HCT116 (cell line): ENCODE results near the gene ZDHHC1. TPM values are rescaled to one million over a fixed set of nuclear protein-coding genes. Genes with fewer than 3 reads are reported as not detected.

Experiments
- ATAC-seq: fragments of 200-7000 bp; cut with Tn5 transposase; 2 replicates; pipeline ENCODE4 v1.9.1; 2020; ENCODE audit warnings: mild to moderate bottlenecking, moderate library complexity
- BruUV-seq: library from RNA; stranded (reverse); fragments of 400-500 nt; replicated peaks from 2 replicates; lab custom pipeline; 2021; lab: Mats Ljungman, UMichigan
- CTCF ChIA-PET: fragments of 300-600 bp; sonication (Branson Sonifier 250); formaldehyde crosslinking; loops from one replicate; lab custom pipeline; 2021; ENCODE audit warnings: antibody characterized with exemption; lab: Charles Lee
- POLR2A ChIA-PET: fragments of 300-600, 350-600 bp; sonication (Branson Sonifier 250); formaldehyde crosslinking; loops from one replicate; lab custom pipeline; 2021; ENCODE audit warnings: antibody characterized with exemption; lab: Charles Lee
- RAD21 ChIA-PET, 2 experiments: fragments of 300-600 bp; sonication (Branson Sonifier 250); formaldehyde crosslinking; loops; one replicate each; lab custom pipeline; 2023; ENCODE audit warnings: low total read pairs in 2 of 2; ENCODE audit not compliant: uncharacterized antibody in 2 of 2, unreplicated experiment in 2 of 2, low non-redundant PET in 1 of 2; lab: Charles Lee
- DNase-seq: peaks from one replicate; pipeline ENCODE4 v3.0.0-alpha.2; 2010; ENCODE audit warnings: low read depth, low spot score
- H2AFZ ChIP-seq: fragments of 200-600 bp; shearing (Covaris generic), sonication (generic); 2 replicates; pipeline ENCODE4 v1.6.1; 2017; ENCODE audit warnings: low read depth, mixed run types, mixed read lengths, antibody characterized with exemption, low read length; ENCODE audit not compliant: poor library complexity, severe bottlenecking
- H3K27ac ChIP-seq: 2 replicates; pipeline ENCODE4 v1.5.1; 2012; ENCODE audit warnings: low read depth, low read length
- H3K27me3 ChIP-seq: fragments of 200-600 bp; sonication (generic); 2 replicates; pipeline ENCODE4 v1.6.1; 2016; ENCODE audit warnings: mixed run types, low read length, mixed read lengths; ENCODE audit not compliant: insufficient read depth
- H3K36me3 ChIP-seq, 2 experiments: fragments of 200-500 bp in 1 of 2; fragments of 200-600 bp in 1 of 2; sonication (Bioruptor generic) in 1 of 2; sonication (generic) in 1 of 2; 2 replicates each; pipeline versions ENCODE4 v1.5.1 to v1.6.1; 2014 to 2016; ENCODE audit warnings: low read length in 2 of 2, inconsistent platforms in 1 of 2, mixed read lengths in 1 of 2, mixed run types in 1 of 2; ENCODE audit not compliant: insufficient read depth in 2 of 2, control insufficient read depth in 1 of 2
- H3K4me1 ChIP-seq, 2 experiments: fragments of 200-600 bp in 1 of 2; sonication (generic) in 1 of 2; 2 replicates each; pipeline versions ENCODE4 v1.5.1 to v1.6.1; 2012 to 2017; ENCODE audit warnings: low read length in 2 of 2, inconsistent platforms in 1 of 2, mild to moderate bottlenecking in 1 of 2, mixed read lengths in 1 of 2, mixed run types in 1 of 2, moderate library complexity in 1 of 2; ENCODE audit not compliant: insufficient read depth in 2 of 2, control insufficient read depth in 1 of 2
- H3K4me2 ChIP-seq: fragments of 200-600 bp; sonication (generic); 2 replicates; pipeline ENCODE4 v1.6.1; 2017; ENCODE audit warnings: mixed run types, low read length, mixed read lengths
- H3K4me3 ChIP-seq, 2 experiments: fragments of 200-600 bp in 1 of 2; sonication (generic) in 1 of 2; replicated peaks in 1 of 2; 2 replicates each; pipeline ENCODE4 v1.5.1; 2011 to 2016; ENCODE audit warnings: low read length in 2 of 2, control low read depth in 1 of 2, low read depth in 1 of 2, mild to moderate bottlenecking in 1 of 2, mixed read lengths in 1 of 2, mixed run types in 1 of 2
- H3K79me2 ChIP-seq: fragments of 200-600 bp; sonication (generic); 2 replicates; pipeline ENCODE4 v1.6.1; 2017; ENCODE audit warnings: mild to moderate bottlenecking, mixed run types, low read length, moderate library complexity, mixed read lengths; ENCODE audit not compliant: insufficient read depth
- H3K9ac ChIP-seq: fragments of 200-600 bp; sonication (generic); 2 replicates; pipeline ENCODE4 v1.6.1; 2016; ENCODE audit warnings: low read length, mixed read lengths
- H3K9me2 ChIP-seq: fragments of 200-600 bp; sonication (generic), shearing (Covaris generic); 2 replicates; pipeline ENCODE4 v1.6.1; 2017; ENCODE audit warnings: mixed run types, mild to moderate bottlenecking, moderate library complexity; ENCODE audit not compliant: insufficient read depth
- H3K9me3 ChIP-seq, 2 experiments: fragments of 200-500 bp in 1 of 2; fragments of 200-600 bp in 1 of 2; sonication (Bioruptor generic) in 1 of 2; sonication (generic) in 1 of 2; 2 replicates each; pipeline ENCODE4 v1.6.1; 2014 to 2017; ENCODE audit warnings: low read length in 2 of 2, mixed read lengths in 2 of 2, inconsistent platforms in 1 of 2, low read depth in 1 of 2, mild to moderate bottlenecking in 1 of 2, mixed run types in 1 of 2, moderate library complexity in 1 of 2; ENCODE audit not compliant: control insufficient read depth in 1 of 2, insufficient read depth in 1 of 2
- H4K20me1 ChIP-seq: fragments of 200-600 bp; sonication (generic), shearing (Covaris generic); 2 replicates; pipeline ENCODE4 v1.6.1; 2017; ENCODE audit warnings: mixed run types, mild to moderate bottlenecking, moderate library complexity; ENCODE audit not compliant: insufficient read depth
- CBX3 ChIP-seq: IDR thresholded peaks from 2 replicates; pipeline ENCODE4 v1.6.1; 2012; ENCODE audit warnings: low read depth
- CEBPB ChIP-seq: IDR thresholded peaks from 2 replicates; pipeline ENCODE4 v1.6.1; 2012; ENCODE audit warnings: low read depth
- EGR1 ChIP-seq: IDR thresholded peaks from 2 replicates; pipeline ENCODE4 v1.6.1; 2012; ENCODE audit warnings: low read depth
- ELF1 ChIP-seq: IDR thresholded peaks from 2 replicates; pipeline ENCODE4 v1.6.1; 2012; ENCODE audit warnings: low read depth, borderline replicate concordance
- EZH2phosphoT487 ChIP-seq: fragments of 200-600 bp; IDR thresholded peaks from 2 replicates; pipeline ENCODE4 v1.6.1; 2018; ENCODE audit warnings: antibody characterized with exemption, borderline replicate concordance
- FOSL1 ChIP-seq: IDR thresholded peaks from 2 replicates; pipeline ENCODE4 v1.6.1; 2012; ENCODE audit warnings: low read depth
- JUND ChIP-seq: IDR thresholded peaks from 2 replicates; pipeline ENCODE4 v1.6.1; 2012
- POLR2A ChIP-seq: IDR thresholded peaks from 2 replicates; pipeline ENCODE4 v1.7.0; 2011; ENCODE audit warnings: borderline replicate concordance; ENCODE audit not compliant: insufficient read depth, insufficient read length; ENCODE audit errors: extremely low read depth
- SIN3A ChIP-seq: IDR thresholded peaks from 2 replicates; pipeline ENCODE4 v1.6.1; 2012; ENCODE audit warnings: low read depth
- SP1 ChIP-seq: IDR thresholded peaks from 2 replicates; pipeline ENCODE4 v1.6.1; 2012; ENCODE audit warnings: low read depth
- SRF ChIP-seq: IDR thresholded peaks from 2 replicates; pipeline ENCODE4 v1.6.1; 2012; ENCODE audit warnings: low read depth
- YY1 ChIP-seq: IDR thresholded peaks from 2 replicates; pipeline ENCODE4 v1.6.1; 2011; ENCODE audit warnings: low read length, low read depth, moderate library complexity, mild to moderate bottlenecking; ENCODE audit not compliant: insufficient replicate concordance; ENCODE audit errors: extremely low read depth
- ZFX ChIP-seq: fragments of 450-650 bp; IDR thresholded peaks from 2 replicates; pipeline ENCODE4 v1.6.1; 2017
- ZNF274 ChIP-seq: fragments of 200-500 bp; sonication (Bioruptor generic); IDR thresholded peaks from 2 replicates; pipeline ENCODE4 v1.6.1; 2014; ENCODE audit warnings: mild to moderate bottlenecking, low read depth, low read length, inconsistent platforms
- intact Hi-C: fragments of 100-400 bp; cut with micrococcal nuclease; formaldehyde crosslinking; loops from 2 replicates; pipeline ENCODE4 v1.10.0; 2022
- total RNA-seq: library from RNA; stranded (reverse); gene quantifications from one replicate; pipeline ENCODE4 v1.2.1, GENCODE V29; 2021; ENCODE audit not compliant: unreplicated experiment
- TF ChIP-seq, protein P1 (sequence below): IDR thresholded peaks from 2 replicates; pipeline ENCODE4 v1.6.1; 2012
- TF ChIP-seq, protein P2 (sequence below): IDR thresholded peaks from 2 replicates; pipeline ENCODE4 v1.6.1; 2012
- TF ChIP-seq, protein P3 (sequence below), 3 experiments: fragments of 200-600 bp in 1 of 3; sonication (generic) in 1 of 3; IDR thresholded peaks in 2 of 3; conservative IDR thresholded peaks in 1 of 3; 2 replicates each; pipeline ENCODE4 v1.5.1; 2012 to 2017; ENCODE audit warnings: low read depth in 2 of 3, low read length in 2 of 3, antibody characterized with exemption in 1 of 3, borderline replicate concordance in 1 of 3, control low read depth in 1 of 3, mild to moderate bottlenecking in 1 of 3, mixed read lengths in 1 of 3, mixed run types in 1 of 3, moderate library complexity in 1 of 3; ENCODE audit not compliant: insufficient read depth in 1 of 3

Gene ZDHHC1
- total RNA-seq, 1 experiment from 2014 or later = 9.1 TPM

DNA sequence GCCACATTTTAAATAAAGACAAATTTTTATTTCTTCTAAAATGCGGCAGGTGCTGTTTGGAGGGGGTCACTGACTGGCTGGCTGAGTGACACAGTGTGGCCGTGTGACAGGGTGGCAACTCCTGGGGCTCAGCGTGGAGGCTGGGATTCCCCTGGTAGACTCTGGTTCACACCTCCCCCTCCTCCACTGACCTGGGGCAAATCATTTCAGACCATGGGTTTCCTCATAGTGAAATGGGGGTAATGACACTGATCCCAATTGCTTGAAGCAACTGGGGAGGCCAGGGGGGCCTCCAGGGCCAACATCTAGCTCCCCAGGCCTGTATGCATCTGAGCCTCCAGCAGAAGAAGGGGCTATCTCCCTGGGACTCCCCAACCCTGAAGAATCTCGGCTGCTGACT lies 21.2 kb upstream of the ZDHHC1 start:
- intact Hi-C loops = no loop called here

More for the DNA sequence above, 21.2 kb upstream of the ZDHHC1 start:
- BruUV-seq = no TSS peak
- no peaks in the 10 kb centered on the region for H3K27me3 ChIP-seq
- ATAC-seq (no peak), DNase-seq (no peak)
- ChIA-PET RAD21 (no interaction called here), POLR2A (no interaction called here), CTCF (interaction anchor here (0.8 kb wide), 1 partner anchor 152 kb away, joined by 3 read pairs; no protein-coding TSS in a partner anchor)
- no peak overlapping the region for H3K4me3 ChIP-seq
- no peaks in the 10 kb centered on the region for H3K79me2 ChIP-seq
- H3K9me2 ChIP-seq = no peaks in the 10 kb centered on the region
- no peak overlapping the region for H3K27ac ChIP-seq
- H4K20me1 ChIP-seq = no peaks in the 10 kb centered on the region
- H3K9ac ChIP-seq = no peak overlapping the region
- H3K9me3 ChIP-seq = no peaks in the 10 kb centered on the region
- peaks cover 0 to 7% of the 10 kb centered on the region in 2 experiments; a peak in 1 of 4 replicates for H3K36me3 ChIP-seq
- TF ChIP-seq ZFX (no peak), EZH2phosphoT487 (no peak), CBX3 (no peak), YY1 (no peak), CEBPB (no peak), ELF1 (no peak), ZNF274 (no peak), SP1 (no peak), SIN3A (no peak), EGR1 (no peak), SRF (no peak), POLR2A (no peak), JUND (no peak), FOSL1 (no peak)
- TF ChIP-seq, protein P1, sequence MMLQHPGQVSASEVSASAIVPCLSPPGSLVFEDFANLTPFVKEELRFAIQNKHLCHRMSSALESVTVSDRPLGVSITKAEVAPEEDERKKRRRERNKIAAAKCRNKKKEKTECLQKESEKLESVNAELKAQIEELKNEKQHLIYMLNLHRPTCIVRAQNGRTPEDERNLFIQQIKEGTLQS = no peak
- TF ChIP-seq, protein P2, sequence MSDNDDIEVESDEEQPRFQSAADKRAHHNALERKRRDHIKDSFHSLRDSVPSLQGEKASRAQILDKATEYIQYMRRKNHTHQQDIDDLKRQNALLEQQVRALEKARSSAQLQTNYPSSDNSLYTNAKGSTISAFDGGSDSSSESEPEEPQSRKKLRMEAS = no peak
- TF ChIP-seq, protein P3, sequence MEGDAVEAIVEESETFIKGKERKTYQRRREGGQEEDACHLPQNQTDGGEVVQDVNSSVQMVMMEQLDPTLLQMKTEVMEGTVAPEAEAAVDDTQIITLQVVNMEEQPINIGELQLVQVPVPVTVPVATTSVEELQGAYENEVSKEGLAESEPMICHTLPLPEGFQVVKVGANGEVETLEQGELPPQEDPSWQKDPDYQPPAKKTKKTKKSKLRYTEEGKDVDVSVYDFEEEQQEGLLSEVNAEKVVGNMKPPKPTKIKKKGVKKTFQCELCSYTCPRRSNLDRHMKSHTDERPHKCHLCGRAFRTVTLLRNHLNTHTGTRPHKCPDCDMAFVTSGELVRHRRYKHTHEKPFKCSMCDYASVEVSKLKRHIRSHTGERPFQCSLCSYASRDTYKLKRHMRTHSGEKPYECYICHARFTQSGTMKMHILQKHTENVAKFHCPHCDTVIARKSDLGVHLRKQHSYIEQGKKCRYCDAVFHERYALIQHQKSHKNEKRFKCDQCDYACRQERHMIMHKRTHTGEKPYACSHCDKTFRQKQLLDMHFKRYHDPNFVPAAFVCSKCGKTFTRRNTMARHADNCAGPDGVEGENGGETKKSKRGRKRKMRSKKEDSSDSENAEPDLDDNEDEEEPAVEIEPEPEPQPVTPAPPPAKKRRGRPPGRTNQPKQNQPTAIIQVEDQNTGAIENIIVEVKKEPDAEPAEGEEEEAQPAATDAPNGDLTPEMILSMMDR (IDR thresholded peaks at IDR 0.05 in 2 of 3, conservative IDR thresholded peaks at IDR 0.05 in 1 of 3; ENCODE audit: borderline replicate concordance in 1 of 3, insufficient read depth in 1 of 3, low read depth in 2 of 3, low read length in 2 of 3) = no peak
- no peak overlapping the region for H2AFZ ChIP-seq
- H3K4me1 ChIP-seq = peaks cover 0 to 3% of the 10 kb centered on the region in 2 experiments; a peak in 1 of 4 replicates
- H3K4me2 ChIP-seq = no peak overlapping the region
